ENCODE measurements around the gene ZNF746.

The ZNF746 gene

GRCh38 chr7:149525280-149525679 is 27.7 kb upstream of the ZNF746 start:
- no peak overlapping the region for H3K27ac ChIP-seq
- no peak for TF ChIP-seq CTCF (conservative IDR thresholded peaks at IDR 0.05)

- H3K27ac ChIP-seq, result no peak overlapping the region
- TF ChIP-seq CTCF (conservative IDR thresholded peaks at IDR 0.05), result no peak
Measured at GRCh38 chr7:149524394-149524793, 26.8 kb upstream of the ZNF746 start.

- TF ChIP-seq CTCF (conservative IDR thresholded peaks at IDR 0.05), result no peak
- H3K27ac ChIP-seq, result no peak overlapping the region
Measured at GRCh38 chr7:149510248-149510647, 12.6 kb upstream of the ZNF746 start.

GRCh38 chr7:149509774-149510173 is 12.2 kb upstream of the ZNF746 start:
- TF ChIP-seq CTCF (conservative IDR thresholded peaks at IDR 0.05), result no peak
- H3K27ac ChIP-seq, result no peak overlapping the region

- no peak overlapping the region for H3K27ac ChIP-seq
- no peak for TF ChIP-seq CTCF (conservative IDR thresholded peaks at IDR 0.05)
Measured at GRCh38 chr7:149505551-149505950, 7.9 kb upstream of the ZNF746 start.

GRCh38 chr7:149501651-149502050 is 4.0 kb upstream of the ZNF746 start:
- TF ChIP-seq CTCF (conservative IDR thresholded peaks at IDR 0.05), result no peak
- no peak overlapping the region for H3K27ac ChIP-seq

GRCh38 chr7:149500910-149501309 is 3.3 kb upstream of the ZNF746 start:
- no peak for TF ChIP-seq CTCF (conservative IDR thresholded peaks at IDR 0.05)
- no peak overlapping the region for H3K27ac ChIP-seq

GRCh38 chr7:149500201-149500600 is 2.6 kb upstream of the ZNF746 start:
- TF ChIP-seq CTCF (conservative IDR thresholded peaks at IDR 0.05), result no peak
- no peak overlapping the region for H3K27ac ChIP-seq

Measured in VCaP (cell line).